ENCODE data around the gene REST.
"Not testable (repeated sequence)": the region's sequence is repeated elsewhere in the genome, so short reads cannot be mapped to it uniquely, and the experiment has no call there.

Gene REST

GRCh38 chr4:56892691-56893090 lies 15.0 kb upstream of the REST start:
- no peak for DNase-seq (ENCODE audit: low read depth)
- H3K4me3 ChIP-seq (ENCODE audit: low read depth, low read length), result no peak overlapping the region
- in situ Hi-C loops (cut with HindIII; ENCODE audit: low sequenced_read_pairs), result no loop called here
- no peak for TF ChIP-seq CTCF (IDR thresholded peaks at IDR 0.05; ENCODE audit: low read depth, low read length, missing control alignments)

- in situ Hi-C loops (cut with HindIII; ENCODE audit: low sequenced_read_pairs); H3K4me3 ChIP-seq (ENCODE audit: low read depth, low read length); DNase-seq (ENCODE audit: low read depth): not testable (repeated sequence)
These were observed 9.9 kb upstream of the REST start for GRCh38 chr4:56897842-56898241.

- in situ Hi-C loops (cut with HindIII; ENCODE audit: low sequenced_read_pairs); H3K4me3 ChIP-seq (ENCODE audit: low read depth, low read length); DNase-seq (ENCODE audit: low read depth): not testable (repeated sequence)
These were observed 7.5 kb upstream of the REST start for GRCh38 chr4:56900186-56900585.

- no peak overlapping the region for H3K4me3 ChIP-seq (ENCODE audit: low read depth, low read length)
- in situ Hi-C loops (cut with HindIII; ENCODE audit: low sequenced_read_pairs), result no loop called here
- no peak for TF ChIP-seq CTCF (IDR thresholded peaks at IDR 0.05; ENCODE audit: low read depth, low read length, missing control alignments)
- no peak for DNase-seq (ENCODE audit: low read depth)
These were observed 5.0 kb upstream of the REST start for GRCh38 chr4:56902703-56903102.

- in situ Hi-C loops (cut with HindIII; ENCODE audit: low sequenced_read_pairs), result no loop called here
- no peak for TF ChIP-seq CTCF (IDR thresholded peaks at IDR 0.05; ENCODE audit: low read depth, low read length, missing control alignments)
- no peak for DNase-seq (ENCODE audit: low read depth)
- H3K4me3 ChIP-seq (ENCODE audit: low read depth, low read length), result no peak overlapping the region
These were observed 1.9 kb upstream of the REST start for GRCh38 chr4:56905796-56906195.

- peak overlapping the region; percentile 92 for H3K4me3 ChIP-seq (ENCODE audit: low read depth, low read length)
- no peak for DNase-seq (ENCODE audit: low read depth)
- in situ Hi-C loops (cut with HindIII; ENCODE audit: low sequenced_read_pairs), result no loop called here
- no peak for TF ChIP-seq CTCF (IDR thresholded peaks at IDR 0.05; ENCODE audit: low read depth, low read length, missing control alignments)
These were observed 959 bp upstream of the REST start for GRCh38 chr4:56906489-56907393.

- H3K4me3 ChIP-seq (ENCODE audit: low read depth, low read length), result peak overlapping the region; percentile 92
- peak; percentile 24 for DNase-seq (ENCODE audit: low read depth)
- in situ Hi-C loops (cut with HindIII; ENCODE audit: low sequenced_read_pairs), result no loop called here
- TF ChIP-seq CTCF (IDR thresholded peaks at IDR 0.05; ENCODE audit: low read depth, low read length, missing control alignments), result no peak
These were observed 746 bp downstream of the REST start for GRCh38 chr4:56908206-56909085.

Measured in astrocyte of the cerebellum (primary cell).